SK-N-SH (cell line): ENCODE data around the gene LHPP. TPM values are rescaled to one million over a fixed set of nuclear protein-coding genes. Genes with fewer than 3 reads are reported as not detected.

Experiments used
- CTCF ChIA-PET: fragments of 300-600, 350-600 bp; formaldehyde crosslinking; extraction: SDS; loops from one replicate; lab custom pipeline; 2021; lab: Yijun Ruan, JAX
- POLR2A ChIA-PET: fragments of 350-600 bp; sonication (Branson Sonifier 250); formaldehyde crosslinking; extraction: SDS; loops from one replicate; lab custom pipeline; 2020; ENCODE audit warnings: antibody characterized with exemption, inconsistent platforms; lab: Yijun Ruan, JAX
- DNase-seq: peaks from one replicate; pipeline ENCODE4 v3.0.0; 2012
- H2AFZ ChIP-seq: fragments of 200-600 bp; sonication (generic); 2 replicates; pipeline ENCODE4 v1.8.1; 2016; ENCODE audit warnings: antibody characterized with exemption, mild to moderate bottlenecking, low read depth
- H3F3A ChIP-seq: fragments of 200-600 bp; sonication (generic); replicated peaks from 2 replicates; pipeline ENCODE3; 2016; ENCODE audit warnings: antibody characterized with exemption, mild to moderate bottlenecking; ENCODE audit not compliant: insufficient read depth
- H3K27ac ChIP-seq, 2 experiments: fragments of 200-500 bp in 1 of 2; fragments of 200-600 bp in 1 of 2; sonication (Bioruptor generic) in 1 of 2; sonication (generic), shearing (Covaris generic) in 1 of 2; 2 replicates each; pipeline versions ENCODE4 v1.5.1 to v1.6.1; 2014 to 2016; ENCODE audit warnings: low read depth in 2 of 2, inconsistent platforms in 1 of 2, low read length in 1 of 2, mild to moderate bottlenecking in 1 of 2, mixed read lengths in 1 of 2
- H3K27me3 ChIP-seq: fragments of 200-600 bp; sonication (generic), shearing (Covaris generic); 2 replicates; pipeline ENCODE4 v1.6.1; 2016; ENCODE audit warnings: mixed run types; ENCODE audit not compliant: insufficient read depth
- H3K36me3 ChIP-seq, 2 experiments: fragments of 200-500 bp in 1 of 2; fragments of 200-600 bp in 1 of 2; sonication (Bioruptor generic) in 1 of 2; sonication (generic) in 1 of 2; replicated peaks in 1 of 2; 2 replicates each; pipeline versions ENCODE3 to v1.5.1; 2014 to 2016; ENCODE audit warnings: low read length in 1 of 2, mild to moderate bottlenecking in 1 of 2; ENCODE audit not compliant: insufficient read depth in 2 of 2, control insufficient read depth in 1 of 2
- H3K4me1 ChIP-seq, 2 experiments: fragments of 200-500 bp in 1 of 2; fragments of 200-600 bp in 1 of 2; sonication (Bioruptor generic) in 1 of 2; sonication (generic), shearing (Covaris generic) in 1 of 2; 2 replicates each; pipeline versions ENCODE4 v1.5.1 to v1.6.1; 2014 to 2016; ENCODE audit warnings: low read depth in 1 of 2, low read length in 1 of 2, mixed run types in 1 of 2; ENCODE audit not compliant: insufficient read depth in 2 of 2, control insufficient read depth in 1 of 2
- H3K4me2 ChIP-seq: fragments of 200-600 bp; sonication (generic), shearing (Covaris generic); 2 replicates; pipeline ENCODE4 v1.6.1; 2017; ENCODE audit warnings: mixed run types
- H3K4me3 ChIP-seq, 2 experiments: fragments of 200-500 bp in 1 of 2; fragments of 200-600 bp in 1 of 2; sonication (Bioruptor generic) in 1 of 2; sonication (generic), shearing (Covaris generic) in 1 of 2; 2 replicates each; pipeline versions ENCODE4 v1.5.1 to v1.8.1; 2014 to 2016; ENCODE audit warnings: low read depth in 2 of 2, inconsistent platforms in 1 of 2, low read length in 1 of 2, mild to moderate bottlenecking in 1 of 2, mixed read lengths in 1 of 2, moderate library complexity in 1 of 2
- H3K79me2 ChIP-seq: fragments of 200-600 bp; sonication (generic); 2 replicates; pipeline ENCODE4 v1.8.1; 2017; ENCODE audit warnings: mild to moderate bottlenecking; ENCODE audit not compliant: insufficient read depth
- H3K9ac ChIP-seq: fragments of 200-600 bp; sonication (generic); 2 replicates; pipeline ENCODE4 v1.6.1; 2017; ENCODE audit warnings: mixed run types
- H3K9me2 ChIP-seq: fragments of 200-600 bp; sonication (generic); 2 replicates; pipeline ENCODE4 v1.6.1; 2017; ENCODE audit warnings: mixed run types
- H3K9me3 ChIP-seq: fragments of 200-600 bp; sonication (generic); 2 replicates; pipeline ENCODE4 v1.6.1; 2017; ENCODE audit warnings: mixed run types, mild to moderate bottlenecking, moderate library complexity
- H4K20me1 ChIP-seq: fragments of 200-600 bp; sonication (generic); 2 replicates; pipeline ENCODE4 v1.6.1; 2017; ENCODE audit warnings: mild to moderate bottlenecking, mixed run types; ENCODE audit not compliant: insufficient read depth
- EP300 ChIP-seq, 2 experiments: IDR thresholded peaks; 2 replicates each; pipeline versions ENCODE4 v1.4.0 to v1.6.1; 2012; ENCODE audit warnings: borderline replicate concordance in 1 of 2, low read depth in 1 of 2, low read length in 1 of 2
- TAF1 ChIP-seq: IDR thresholded peaks from 2 replicates; pipeline ENCODE4 v1.6.1; 2012; ENCODE audit warnings: low read depth, mild to moderate bottlenecking, low read length, moderate library complexity, borderline replicate concordance
- WGBS: methylation state at CpG from one replicate; pipeline ENCODE4 v1.1.6; 2017; ENCODE audit warnings: low lambda C conversion rate; 5-methylcytosine and 5-hydroxymethylcytosine counted together
- polyA plus RNA-seq, 3 experiments: library from polyadenylated mRNA; depleted of rRNA; stranded (reverse); fragments of >200 nt; gene quantifications; 2 replicates each; pipeline ENCODE4 v1.2.3, GENCODE V29; 2012
- TF ChIP-seq, protein P1 (sequence below): IDR thresholded peaks from 2 replicates; pipeline ENCODE4 v1.4.0; 2012; ENCODE audit warnings: low read depth, borderline replicate concordance
- TF ChIP-seq, protein P2 (sequence below): fragments of 200-600 bp; sonication (generic); IDR thresholded peaks from 2 replicates; pipeline ENCODE4 v1.6.1; 2017; ENCODE audit warnings: antibody characterized with exemption, mild to moderate bottlenecking, moderate library complexity
- TF ChIP-seq, protein P3 (sequence below): IDR thresholded peaks from 2 replicates; pipeline ENCODE4 v1.6.1; 2012; ENCODE audit warnings: mild to moderate bottlenecking, low read depth, low read length, moderate library complexity

Gene LHPP
- polyA plus RNA-seq, 1 of the 3 experiments (the other 2 are of a cell fraction) = 29.8 TPM

DNA sequence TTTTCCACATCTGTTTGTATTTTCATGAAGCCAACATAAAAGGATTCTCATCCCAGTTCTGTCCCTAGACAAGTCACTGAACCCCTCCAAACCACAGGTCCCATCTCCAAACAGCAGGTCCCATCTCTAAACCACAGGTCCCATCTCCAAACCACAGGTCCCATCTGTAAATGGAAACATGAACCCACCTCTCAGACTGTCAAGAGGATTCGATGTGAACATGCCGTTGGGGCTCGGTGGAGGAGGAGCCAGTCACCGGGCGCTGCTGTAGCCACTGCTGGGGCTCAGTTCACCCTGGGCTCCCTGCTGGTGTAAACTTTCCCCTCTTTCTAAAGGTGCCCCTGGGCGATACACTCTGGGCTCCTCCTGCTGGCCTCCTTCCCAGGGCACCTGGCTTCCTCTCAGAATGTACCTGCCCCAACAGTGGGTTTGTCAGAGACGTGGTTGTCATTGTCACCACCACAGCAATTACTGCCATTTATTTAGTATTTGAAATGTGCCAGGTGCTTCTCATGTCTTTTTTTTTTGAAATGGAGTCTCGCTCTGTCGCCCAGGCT is 13.0 kb downstream of the LHPP start (continued):
- TF ChIP-seq, protein P1, sequence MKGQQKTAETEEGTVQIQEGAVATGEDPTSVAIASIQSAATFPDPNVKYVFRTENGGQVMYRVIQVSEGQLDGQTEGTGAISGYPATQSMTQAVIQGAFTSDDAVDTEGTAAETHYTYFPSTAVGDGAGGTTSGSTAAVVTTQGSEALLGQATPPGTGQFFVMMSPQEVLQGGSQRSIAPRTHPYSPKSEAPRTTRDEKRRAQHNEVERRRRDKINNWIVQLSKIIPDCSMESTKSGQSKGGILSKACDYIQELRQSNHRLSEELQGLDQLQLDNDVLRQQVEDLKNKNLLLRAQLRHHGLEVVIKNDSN = no peak
- TF ChIP-seq, protein P2, sequence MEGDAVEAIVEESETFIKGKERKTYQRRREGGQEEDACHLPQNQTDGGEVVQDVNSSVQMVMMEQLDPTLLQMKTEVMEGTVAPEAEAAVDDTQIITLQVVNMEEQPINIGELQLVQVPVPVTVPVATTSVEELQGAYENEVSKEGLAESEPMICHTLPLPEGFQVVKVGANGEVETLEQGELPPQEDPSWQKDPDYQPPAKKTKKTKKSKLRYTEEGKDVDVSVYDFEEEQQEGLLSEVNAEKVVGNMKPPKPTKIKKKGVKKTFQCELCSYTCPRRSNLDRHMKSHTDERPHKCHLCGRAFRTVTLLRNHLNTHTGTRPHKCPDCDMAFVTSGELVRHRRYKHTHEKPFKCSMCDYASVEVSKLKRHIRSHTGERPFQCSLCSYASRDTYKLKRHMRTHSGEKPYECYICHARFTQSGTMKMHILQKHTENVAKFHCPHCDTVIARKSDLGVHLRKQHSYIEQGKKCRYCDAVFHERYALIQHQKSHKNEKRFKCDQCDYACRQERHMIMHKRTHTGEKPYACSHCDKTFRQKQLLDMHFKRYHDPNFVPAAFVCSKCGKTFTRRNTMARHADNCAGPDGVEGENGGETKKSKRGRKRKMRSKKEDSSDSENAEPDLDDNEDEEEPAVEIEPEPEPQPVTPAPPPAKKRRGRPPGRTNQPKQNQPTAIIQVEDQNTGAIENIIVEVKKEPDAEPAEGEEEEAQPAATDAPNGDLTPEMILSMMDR = no peak

DNA sequence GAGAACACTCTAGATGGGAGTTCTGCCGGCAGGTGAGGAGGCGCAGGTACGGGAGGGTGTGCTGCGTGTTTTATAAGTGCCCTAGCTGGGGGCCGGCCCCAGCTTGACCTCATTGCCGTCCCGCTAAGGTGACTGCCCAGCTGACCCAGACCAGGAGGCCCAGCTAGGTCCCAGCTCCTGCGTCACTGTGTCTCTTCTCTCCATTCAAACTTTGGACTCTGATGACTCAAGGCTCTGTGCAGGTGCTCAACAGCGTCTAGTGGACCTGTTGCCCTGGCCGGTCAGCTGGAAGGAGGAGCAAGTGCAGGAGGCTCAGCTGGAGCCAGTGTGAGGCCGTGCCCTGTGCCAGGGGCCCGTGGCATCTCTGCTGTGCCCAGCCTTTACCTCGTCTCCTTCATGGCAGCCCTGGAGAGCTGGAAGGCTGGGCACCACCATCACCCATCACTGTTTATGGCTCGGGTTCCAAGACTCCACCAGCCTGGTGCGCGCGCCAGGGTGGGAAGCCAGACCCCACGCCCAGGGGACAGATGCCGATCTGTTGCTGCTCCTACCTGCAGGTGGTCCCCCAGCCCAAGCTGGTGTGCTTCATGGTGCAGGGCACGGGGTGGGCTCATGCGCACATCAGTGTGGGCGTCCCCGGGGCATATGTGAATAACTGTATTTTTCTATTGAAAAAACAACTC is 14.6 kb downstream of the LHPP start:
- Histone ChIP-seq H3K36me3 (no peaks in the 10 kb centered on the region), H3K27ac (no peak overlapping the region), H3K9ac (no peak overlapping the region), H3K4me3 (no peak overlapping the region), H2AFZ (no peak overlapping the region), H3K79me2 (no peaks in the 10 kb centered on the region), H3K4me2 (no peak overlapping the region), H4K20me1 (peaks cover 5% of the 10 kb centered on the region; the same call in 1 of the 2 replicates), H3K4me1 (peaks cover 0 to 7% of the 10 kb centered on the region in 2 experiments; a peak in 1 of 4 replicates), H3F3A (peaks cover 6% of the 10 kb centered on the region), H3K9me2 (no peaks in the 10 kb centered on the region), H3K27me3 (no peaks in the 10 kb centered on the region), H3K9me3 (no peaks in the 10 kb centered on the region)
- no peak for TF ChIP-seq EP300 (IDR thresholded peaks at IDR 0.05; ENCODE audit: borderline replicate concordance in 1 of 2, low read depth in 1 of 2, low read length in 1 of 2)
- no peak for DNase-seq
- ChIA-PET POLR2A (no interaction called here), CTCF (no interaction called here)
- 97% methylated on average over 5 of the region's 23 CpGs for WGBS

DNA sequence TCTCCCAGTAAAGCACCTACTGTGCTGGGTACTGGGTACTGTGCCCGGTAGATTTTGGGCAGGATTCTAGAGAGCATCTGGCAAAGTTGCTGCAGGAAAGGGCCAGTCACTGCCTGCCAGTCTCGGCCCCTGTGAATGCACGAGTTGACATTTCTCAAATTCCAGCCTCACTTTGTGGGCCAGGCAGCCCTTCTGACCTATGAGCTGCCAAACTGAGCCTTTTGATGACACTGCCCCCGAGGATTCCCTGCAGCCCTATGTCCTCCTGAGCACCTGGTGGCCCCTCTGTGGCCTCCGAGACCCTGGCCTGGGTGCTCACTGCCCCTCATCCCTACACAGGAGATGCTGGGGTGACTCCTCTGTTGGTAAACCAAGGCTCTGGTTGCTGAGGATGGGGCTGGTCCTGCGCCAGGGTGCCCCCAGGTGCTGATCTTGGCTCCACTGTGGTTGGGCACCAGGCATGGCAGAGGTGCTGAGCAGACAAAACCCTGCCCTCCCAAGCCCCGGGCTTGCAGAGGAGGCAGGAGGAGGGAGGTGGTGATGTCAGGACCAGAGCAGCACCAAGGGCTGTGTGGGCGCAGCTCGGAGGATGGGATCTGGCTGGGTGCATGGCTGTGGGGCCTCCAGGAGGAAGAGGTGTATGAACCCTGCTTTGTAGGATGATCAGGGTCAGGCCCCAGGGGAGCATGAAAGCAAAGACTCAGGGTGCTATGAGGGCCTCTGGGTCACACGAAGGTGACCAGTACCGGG is 16.2 kb downstream of the LHPP start:
- Histone ChIP-seq H3K27me3 (no peaks in the 10 kb centered on the region), H3K4me1 (peaks cover 0 to 7% of the 10 kb centered on the region in 2 experiments; a peak in 1 of 4 replicates), H3K9ac (no peak overlapping the region), H3K79me2 (no peaks in the 10 kb centered on the region), H4K20me1 (no peaks in the 10 kb centered on the region), H3K9me3 (no peaks in the 10 kb centered on the region), H3K9me2 (no peaks in the 10 kb centered on the region), H3K27ac (no peak overlapping the region), H2AFZ (no peak overlapping the region), H3K4me3 (no peak overlapping the region)
- no peak for DNase-seq
- 86% methylated on average over 7 of the region's 11 CpGs for WGBS
- ChIA-PET POLR2A (no interaction called here), CTCF (interaction anchor here (1.0 kb wide), 1 partner anchor 483 kb away, joined by 3 read pairs; no protein-coding TSS in a partner anchor)
- TF ChIP-seq, protein P3, sequence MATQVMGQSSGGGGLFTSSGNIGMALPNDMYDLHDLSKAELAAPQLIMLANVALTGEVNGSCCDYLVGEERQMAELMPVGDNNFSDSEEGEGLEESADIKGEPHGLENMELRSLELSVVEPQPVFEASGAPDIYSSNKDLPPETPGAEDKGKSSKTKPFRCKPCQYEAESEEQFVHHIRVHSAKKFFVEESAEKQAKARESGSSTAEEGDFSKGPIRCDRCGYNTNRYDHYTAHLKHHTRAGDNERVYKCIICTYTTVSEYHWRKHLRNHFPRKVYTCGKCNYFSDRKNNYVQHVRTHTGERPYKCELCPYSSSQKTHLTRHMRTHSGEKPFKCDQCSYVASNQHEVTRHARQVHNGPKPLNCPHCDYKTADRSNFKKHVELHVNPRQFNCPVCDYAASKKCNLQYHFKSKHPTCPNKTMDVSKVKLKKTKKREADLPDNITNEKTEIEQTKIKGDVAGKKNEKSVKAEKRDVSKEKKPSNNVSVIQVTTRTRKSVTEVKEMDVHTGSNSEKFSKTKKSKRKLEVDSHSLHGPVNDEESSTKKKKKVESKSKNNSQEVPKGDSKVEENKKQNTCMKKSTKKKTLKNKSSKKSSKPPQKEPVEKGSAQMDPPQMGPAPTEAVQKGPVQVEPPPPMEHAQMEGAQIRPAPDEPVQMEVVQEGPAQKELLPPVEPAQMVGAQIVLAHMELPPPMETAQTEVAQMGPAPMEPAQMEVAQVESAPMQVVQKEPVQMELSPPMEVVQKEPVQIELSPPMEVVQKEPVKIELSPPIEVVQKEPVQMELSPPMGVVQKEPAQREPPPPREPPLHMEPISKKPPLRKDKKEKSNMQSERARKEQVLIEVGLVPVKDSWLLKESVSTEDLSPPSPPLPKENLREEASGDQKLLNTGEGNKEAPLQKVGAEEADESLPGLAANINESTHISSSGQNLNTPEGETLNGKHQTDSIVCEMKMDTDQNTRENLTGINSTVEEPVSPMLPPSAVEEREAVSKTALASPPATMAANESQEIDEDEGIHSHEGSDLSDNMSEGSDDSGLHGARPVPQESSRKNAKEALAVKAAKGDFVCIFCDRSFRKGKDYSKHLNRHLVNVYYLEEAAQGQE = no peak
- no peak for TF ChIP-seq TAF1
- TF ChIP-seq, all 33 proteins: peak for 0
- H3K36me3 ChIP-seq = no peaks in the 10 kb centered on the region
- H3F3A ChIP-seq = no peaks in the 10 kb centered on the region
- no peak overlapping the region for H3K4me2 ChIP-seq
